RKO (cell line): ENCODE measurements around the gene TCTN3.
"Not testable (repeated sequence)": the region's sequence is repeated elsewhere in the genome, so short reads cannot be mapped to it uniquely, and the experiment has no call there.

Source experiments
- DNase-seq: peaks from one replicate; pipeline ENCODE4 v3.0.0-alpha.2; 2016; ENCODE audit warnings: low spot score

Gene TCTN3

GRCh38 chr10:95688648-95689047, 5.1 kb downstream of the TCTN3 start:
- no peak for DNase-seq

DNA sequence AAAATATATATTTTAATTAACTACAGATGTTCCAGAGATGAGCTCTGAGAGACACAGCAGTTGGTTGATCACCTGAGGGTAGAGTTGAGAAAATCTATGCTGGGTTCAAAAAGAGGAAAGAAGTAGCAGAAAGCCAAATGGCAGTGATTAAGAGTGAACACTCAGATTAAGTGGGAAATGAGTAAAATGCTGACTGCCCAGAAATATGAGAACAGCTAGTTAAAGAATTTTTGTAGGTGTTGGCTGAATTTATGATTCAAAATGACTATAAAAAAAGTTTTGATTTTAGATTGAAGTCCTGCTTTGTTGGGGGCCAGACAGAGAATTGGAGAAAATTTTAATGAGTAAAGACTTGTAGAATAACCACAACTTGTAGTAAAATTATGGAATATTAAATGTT, 9.8 kb downstream of the TCTN3 start:
- DNase-seq, result no peak

DNA sequence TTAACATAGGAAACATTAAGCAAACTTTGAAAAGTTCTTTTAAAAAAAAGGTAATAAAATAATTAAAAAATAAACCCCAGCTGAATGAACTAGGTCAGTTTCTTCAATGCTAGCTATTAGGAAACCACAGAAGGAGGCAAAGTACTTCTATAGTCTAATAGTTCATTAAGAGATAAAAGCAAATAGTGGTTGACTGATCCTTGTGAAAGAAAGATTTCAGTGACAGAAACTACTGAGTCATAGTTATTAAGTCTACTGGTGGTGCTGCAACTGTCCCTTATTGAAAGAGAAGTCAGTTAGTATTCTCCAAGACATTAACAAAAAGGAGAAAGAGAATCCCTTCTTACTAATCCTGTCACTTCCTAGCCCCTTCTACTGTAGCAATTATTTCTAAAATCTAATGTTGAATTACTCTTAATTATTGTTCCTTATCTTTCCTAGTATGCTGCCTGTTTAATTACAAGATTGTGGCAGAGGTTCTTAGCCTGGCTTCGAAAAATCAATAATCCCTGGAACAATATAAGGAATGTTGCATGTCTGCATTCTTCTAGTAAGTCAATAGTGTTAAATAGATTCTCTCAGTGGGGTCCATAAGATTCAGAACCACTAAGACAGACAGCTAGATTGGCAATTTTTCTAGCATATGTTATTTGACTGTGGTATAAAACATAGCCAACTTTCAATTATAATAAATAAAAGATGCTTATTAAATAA, 18.2 kb downstream of the TCTN3 start:
- no peak for DNase-seq

DNA sequence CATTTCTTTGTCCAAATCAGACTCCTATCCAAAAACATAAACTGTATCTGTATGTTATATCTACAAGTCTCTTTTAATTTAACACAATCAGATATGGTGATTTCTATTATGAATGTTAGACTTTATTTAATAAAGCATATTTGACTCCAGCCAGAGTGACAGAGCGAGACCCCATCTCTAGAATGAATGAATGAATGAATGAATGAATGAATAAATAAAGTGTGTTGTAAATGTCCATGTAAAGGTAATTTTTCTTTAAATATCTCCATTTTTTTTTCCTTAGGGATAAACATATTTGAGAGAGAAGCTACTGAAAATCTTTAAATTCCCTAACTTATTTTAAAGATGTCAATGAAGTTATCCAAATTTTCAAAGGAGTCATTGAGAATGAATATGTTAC, 19.1 kb downstream of the TCTN3 start:
- no peak for DNase-seq

DNA sequence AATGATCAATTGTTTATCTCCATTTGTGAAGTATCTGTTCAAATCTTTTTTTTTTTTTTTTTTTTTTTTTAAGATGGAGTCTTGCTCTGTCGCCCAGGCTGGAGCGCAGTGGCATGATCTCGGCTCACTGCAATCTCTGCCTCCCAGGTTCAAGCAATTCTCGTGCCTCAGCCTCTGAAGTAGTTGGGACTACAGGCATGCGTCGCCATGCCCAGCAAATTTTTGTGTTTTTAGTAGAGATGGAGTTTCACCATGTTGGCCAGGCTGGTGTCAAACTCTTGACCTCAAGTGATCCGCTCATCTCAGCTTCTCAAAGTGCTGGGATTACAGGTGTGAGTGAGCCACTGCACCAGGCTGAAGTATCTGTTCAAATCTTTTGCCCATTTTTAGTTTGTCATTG, 21.1 kb downstream of the TCTN3 start:
- DNase-seq, result not testable (repeated sequence)

DNA sequence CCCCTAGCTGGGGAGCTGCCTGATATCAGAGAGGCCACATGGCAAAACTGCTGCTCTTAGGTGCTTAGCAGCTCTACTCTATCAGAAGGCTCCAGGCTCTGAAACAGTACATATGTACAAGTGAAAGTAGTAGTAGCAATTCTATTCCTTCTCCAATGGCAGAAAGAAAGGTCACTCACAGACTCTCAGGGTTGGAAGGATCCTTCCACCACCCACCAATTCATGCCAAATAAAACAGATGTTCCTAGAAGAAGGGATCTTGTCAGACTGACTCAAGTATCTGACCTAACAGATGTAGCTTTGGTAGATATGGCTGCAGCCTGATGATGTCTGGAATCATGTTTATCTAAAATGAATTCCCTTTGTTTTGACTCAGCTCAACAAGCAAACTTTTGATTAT, 29.2 kb downstream of the TCTN3 start:
- no peak for DNase-seq

DNA sequence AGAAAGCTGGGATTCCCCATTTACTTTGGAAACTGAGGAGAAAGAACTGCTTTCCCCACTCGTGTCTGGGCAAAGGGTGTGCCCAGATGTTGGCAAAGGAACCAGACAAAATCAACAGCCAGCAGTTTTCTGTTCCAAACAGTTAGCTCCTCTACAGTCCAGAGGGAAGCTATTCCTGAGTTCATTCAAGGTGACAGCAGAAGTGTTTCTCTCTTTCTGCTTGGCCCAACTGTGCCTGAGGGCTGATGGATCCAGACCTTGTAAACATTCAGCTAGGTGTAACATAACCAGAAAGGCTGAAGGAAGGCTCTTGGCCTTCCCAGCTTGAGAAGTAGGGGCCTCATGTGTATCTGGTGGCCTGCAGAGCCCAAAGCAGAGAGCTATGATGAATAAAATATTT, 30.2 kb downstream of the TCTN3 start:
- no peak for DNase-seq

DNA sequence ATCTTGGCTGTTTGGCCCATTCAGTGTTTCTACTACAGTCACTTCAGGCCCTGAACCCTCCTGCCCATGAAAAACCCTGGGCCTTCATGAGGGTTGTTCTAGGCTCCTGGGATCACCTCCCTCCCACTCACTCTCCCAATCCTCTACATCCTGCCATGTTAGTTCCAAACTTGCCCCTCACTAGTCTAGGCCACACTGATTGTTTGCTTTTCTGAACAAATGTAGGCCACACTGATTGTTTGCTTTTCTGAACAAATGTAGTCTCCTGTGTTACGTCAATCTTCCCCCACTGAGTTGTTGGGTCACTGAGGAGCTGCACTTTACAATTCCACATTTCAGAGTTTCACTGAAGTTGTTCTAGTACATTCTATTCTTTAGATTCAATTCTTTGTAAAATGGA, 31.9 kb downstream of the TCTN3 start:
- no peak for DNase-seq

DNA sequence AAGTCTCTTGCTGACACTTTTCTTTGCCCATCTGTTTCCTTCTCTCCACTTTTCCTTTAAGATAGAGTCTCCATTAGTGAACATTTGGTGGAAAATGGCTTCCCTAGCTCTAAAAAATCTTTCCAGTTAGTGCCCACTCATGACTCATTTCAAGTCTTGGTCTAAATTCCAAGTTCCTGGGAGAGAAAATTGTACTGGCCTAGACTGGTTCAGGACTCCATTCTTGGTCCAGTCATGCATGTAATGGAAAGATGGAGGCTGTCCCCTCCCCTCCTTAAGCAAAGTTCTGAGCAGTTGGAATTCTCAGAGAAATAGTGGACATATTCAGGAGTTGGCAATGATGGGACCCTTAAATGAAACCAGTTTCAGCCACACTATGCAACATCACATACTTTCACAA, 33.4 kb downstream of the TCTN3 start:
- DNase-seq, result peak; percentile 20

- no peak for DNase-seq
Observed at GRCh38 chr10:95657250-95657649, 36.5 kb downstream of the TCTN3 start.

- DNase-seq, result peak; percentile 90
Observed at GRCh38 chr10:95656291-95657164, 37.2 kb downstream of the TCTN3 start, which contains the start of gene ALDH18A1. Gene ALDH18A1 (minus strand): TSS chr10:95656711. CDS start chr10:95653377, 3,334 bp downstream.

- peak; percentile 67 for DNase-seq
Observed at GRCh38 chr10:95655571-95656290, 38.0 kb downstream of the TCTN3 start.

DNA sequence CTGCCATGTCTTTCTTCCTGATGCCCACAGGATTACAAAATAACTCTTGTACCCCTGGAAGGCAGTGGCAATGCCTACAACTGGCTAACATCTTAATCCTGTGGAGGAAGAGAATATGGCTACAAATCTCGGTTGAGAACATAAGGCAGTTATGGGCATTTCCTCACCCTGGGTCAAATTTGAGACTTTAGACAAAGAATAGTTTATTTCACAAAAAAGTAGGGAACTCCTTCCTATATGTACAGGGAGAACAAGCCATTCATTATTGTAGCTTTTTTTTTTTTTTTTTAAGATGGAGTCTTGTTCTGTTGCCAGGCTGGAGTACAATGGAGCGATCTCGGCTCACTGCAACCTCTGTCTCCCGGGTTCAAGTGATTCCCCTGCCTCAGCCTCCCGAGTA, 39.8 kb downstream of the TCTN3 start:
- no peak for DNase-seq

GRCh38 chr10:95651346-95652060, 42.2 kb downstream of the TCTN3 start:
- DNase-seq, result no peak

- DNase-seq, result no peak
Observed at GRCh38 chr10:95650232-95650631, 43.5 kb downstream of the TCTN3 start.

GRCh38 chr10:95648138-95648537, 45.6 kb downstream of the TCTN3 start:
- DNase-seq, result no peak

DNA sequence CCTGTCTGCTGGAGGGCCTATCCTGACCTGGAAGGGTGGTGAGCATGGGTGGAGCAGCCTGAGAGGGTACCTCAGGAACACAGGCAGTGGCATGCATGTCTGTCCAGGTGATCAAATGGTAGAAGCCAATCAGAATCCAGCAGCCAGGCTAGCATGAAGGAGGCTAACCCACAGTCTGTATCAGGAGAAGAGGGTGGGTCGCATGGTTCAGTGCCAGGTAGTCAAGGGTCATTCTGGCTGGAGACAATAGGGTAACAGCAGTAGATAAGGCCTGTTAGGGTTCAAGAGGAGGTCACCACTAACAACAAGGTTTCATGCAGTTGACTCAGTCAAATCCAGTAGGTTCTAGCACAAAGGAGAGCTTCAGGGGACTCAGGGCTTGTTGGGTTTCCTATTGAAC, 47.6 kb downstream of the TCTN3 start:
- no peak for DNase-seq

DNA sequence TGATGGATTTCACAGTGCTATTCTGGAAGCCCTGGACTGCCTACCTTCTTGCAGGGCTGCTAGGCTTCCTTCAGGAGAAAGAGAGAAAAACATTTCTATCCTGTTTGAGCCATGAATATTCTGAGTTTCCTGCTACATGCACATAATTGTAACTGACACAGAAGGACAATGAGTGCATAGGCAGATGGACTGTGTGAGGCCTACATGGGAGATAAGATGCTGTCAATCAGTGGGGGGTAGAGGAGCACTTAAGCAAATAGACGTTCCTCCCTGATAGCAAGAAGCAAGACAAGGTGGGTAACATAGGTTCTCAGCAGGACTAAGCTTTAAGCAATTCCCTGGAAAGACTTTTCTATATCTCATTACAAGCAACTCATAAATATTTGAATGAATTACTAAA, 48.8 kb downstream of the TCTN3 start:
- DNase-seq, result no peak

GRCh38 chr10:95640891-95641315, 52.8 kb downstream of the TCTN3 start:
- no peak for DNase-seq

DNA sequence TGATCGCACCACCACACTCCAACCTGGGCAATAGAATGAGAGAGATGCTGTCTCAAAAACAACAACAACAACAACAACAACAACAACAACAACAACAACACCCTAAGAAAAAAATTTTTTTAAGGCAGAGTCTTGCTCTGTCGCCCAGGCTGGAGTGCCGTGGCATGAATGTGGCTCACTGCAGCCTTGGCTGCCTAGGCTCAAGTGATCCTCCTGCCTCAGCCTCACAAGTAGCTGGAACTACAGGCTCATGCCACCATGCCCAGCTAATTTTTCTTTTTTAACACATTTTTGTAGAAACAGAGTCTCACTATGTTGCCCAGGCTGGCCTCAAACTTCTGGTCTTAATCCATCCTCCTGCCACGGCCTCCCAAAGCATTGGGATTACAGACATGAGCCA, 55.8 kb downstream of the TCTN3 start:
- DNase-seq, result no peak

- DNase-seq, result no peak
Observed at GRCh38 chr10:95637140-95637539, 56.6 kb downstream of the TCTN3 start.

GRCh38 chr10:95635319-95635733, 58.4 kb downstream of the TCTN3 start:
- no peak for DNase-seq
